Spleen (tissue), 7 donors: ENCODE measurements around the gene ERC2.

ENCODE experiments used
- POLR2A ChIP-seq, 3 donors: fragments of 450-650 bp; IDR thresholded peaks; one replicate each; pipeline ENCODE4 v1.5.1; 2017; ENCODE audit warnings: antibody characterized with exemption in 3 of 3, mild to moderate bottlenecking in 1 of 3
- POLR2AphosphoS5 ChIP-seq, 3 donors: sonication (generic); formaldehyde crosslinking; IDR thresholded peaks; one replicate each; pipeline ENCODE4 v1.5.1; 2017; ENCODE audit warnings: antibody characterized with exemption in 3 of 3
- TF ChIP-seq, protein P1 (sequence below), 11 experiments: fragments of 200-600 bp in 7 of 11; fragments of 450-650 bp in 4 of 11; sonication (generic) in 4 of 11; IDR thresholded peaks in 8 of 11; conservative IDR thresholded peaks in 3 of 11; 1 replicate in 7 of 11; 2 replicates in 4 of 11; pipeline versions ENCODE4 v1.4.0 to v1.8.0; 2016 to 2021; ENCODE audit warnings: antibody characterized with exemption in 11 of 11, inconsistent platforms in 4 of 11, mild to moderate bottlenecking in 1 of 11
- donor health status: DM: no; HTN: no; CAD: no; lungs with moderate emphysema.
- donor health status: DM: no; HTN: no; CAD: no.
- donor health status: DM: no; HTN: no; CAD: no.

DNA sequence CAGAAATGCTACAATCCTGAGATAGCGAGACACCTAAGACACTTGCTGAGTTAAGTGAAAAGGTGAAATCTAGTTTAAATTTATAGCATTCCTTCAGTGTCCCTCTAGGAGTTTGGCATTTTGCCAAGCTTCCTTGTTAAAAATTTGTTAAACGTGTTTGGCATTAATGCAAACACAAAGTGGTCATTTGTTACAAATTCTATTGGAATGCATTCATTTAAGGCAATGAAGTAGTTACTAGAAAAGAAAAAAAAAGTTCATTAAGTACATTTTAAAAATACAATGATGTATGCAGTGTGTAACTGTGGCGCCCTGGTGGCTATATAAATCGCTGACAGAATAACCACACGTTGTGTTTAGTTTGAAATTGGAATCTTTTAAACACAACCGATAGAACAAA is 949.8 kb downstream of the ERC2 start:
- TF ChIP-seq POLR2A (IDR thresholded peaks at IDR 0.05) (no peak), POLR2AphosphoS5 (IDR thresholded peaks at IDR 0.05) (no peak)
- TF ChIP-seq, protein P1, sequence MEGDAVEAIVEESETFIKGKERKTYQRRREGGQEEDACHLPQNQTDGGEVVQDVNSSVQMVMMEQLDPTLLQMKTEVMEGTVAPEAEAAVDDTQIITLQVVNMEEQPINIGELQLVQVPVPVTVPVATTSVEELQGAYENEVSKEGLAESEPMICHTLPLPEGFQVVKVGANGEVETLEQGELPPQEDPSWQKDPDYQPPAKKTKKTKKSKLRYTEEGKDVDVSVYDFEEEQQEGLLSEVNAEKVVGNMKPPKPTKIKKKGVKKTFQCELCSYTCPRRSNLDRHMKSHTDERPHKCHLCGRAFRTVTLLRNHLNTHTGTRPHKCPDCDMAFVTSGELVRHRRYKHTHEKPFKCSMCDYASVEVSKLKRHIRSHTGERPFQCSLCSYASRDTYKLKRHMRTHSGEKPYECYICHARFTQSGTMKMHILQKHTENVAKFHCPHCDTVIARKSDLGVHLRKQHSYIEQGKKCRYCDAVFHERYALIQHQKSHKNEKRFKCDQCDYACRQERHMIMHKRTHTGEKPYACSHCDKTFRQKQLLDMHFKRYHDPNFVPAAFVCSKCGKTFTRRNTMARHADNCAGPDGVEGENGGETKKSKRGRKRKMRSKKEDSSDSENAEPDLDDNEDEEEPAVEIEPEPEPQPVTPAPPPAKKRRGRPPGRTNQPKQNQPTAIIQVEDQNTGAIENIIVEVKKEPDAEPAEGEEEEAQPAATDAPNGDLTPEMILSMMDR (IDR thresholded peaks at IDR 0.05 in 8 of 11, conservative IDR thresholded peaks at IDR 0.05 in 3 of 11) = no peak
